GM18870 (cell line): ENCODE data around the gene PSRC1.

Source experiments
- ATAC-seq: cut with Tn5 transposase; IDR thresholded peaks from one replicate; pipeline ENCODE4 v1.9.1; 2021; ENCODE audit warnings: moderate library complexity; ENCODE audit not compliant: unreplicated experiment

Gene PSRC1

GRCh38 chr1:109259674-109260557 is 23.0 kb downstream of the PSRC1 start:
- ATAC-seq, result no peak

GRCh38 chr1:109258481-109259466 is 24.2 kb downstream of the PSRC1 start:
- no peak for ATAC-seq

- no peak for ATAC-seq
These were observed 25.1 kb downstream of the PSRC1 start for GRCh38 chr1:109257682-109258421.

GRCh38 chr1:109256971-109257681 is 25.8 kb downstream of the PSRC1 start:
- ATAC-seq, result no peak

GRCh38 chr1:109256085-109256484 is 26.9 kb downstream of the PSRC1 start:
- ATAC-seq, result no peak

- ATAC-seq, result no peak
These were observed 27.3 kb downstream of the PSRC1 start for GRCh38 chr1:109255678-109256077.

- no peak for ATAC-seq
These were observed 27.8 kb downstream of the PSRC1 start for GRCh38 chr1:109255097-109255651.

GRCh38 chr1:109254621-109255096 is 28.3 kb downstream of the PSRC1 start:
- no peak for ATAC-seq

GRCh38 chr1:109253803-109254620 is 28.9 kb downstream of the PSRC1 start:
- no peak for ATAC-seq

GRCh38 chr1:109252893-109253802 is 29.8 kb downstream of the PSRC1 start:
- ATAC-seq, result no peak

- no peak for ATAC-seq
These were observed 30.6 kb downstream of the PSRC1 start for GRCh38 chr1:109252167-109252892.

- no peak for ATAC-seq
These were observed 31.4 kb downstream of the PSRC1 start for GRCh38 chr1:109251277-109252166.

- no peak for ATAC-seq
These were observed 32.3 kb downstream of the PSRC1 start for GRCh38 chr1:109250454-109251276.

- ATAC-seq, result no peak
These were observed 33.1 kb downstream of the PSRC1 start for GRCh38 chr1:109249654-109250401.
